NT2/D1 (cell line): ENCODE results near the gene OXGR1.

Source experiments
- SUZ12 ChIP-seq: IDR thresholded peaks from 2 replicates; pipeline ENCODE4 v1.6.1; 2011; ENCODE audit not compliant: insufficient read length, insufficient read depth; ENCODE audit errors: extremely low read depth
- YY1 ChIP-seq: IDR thresholded peaks from 2 replicates; pipeline ENCODE4 v1.6.1; 2011; ENCODE audit not compliant: insufficient read length, insufficient read depth
- ZNF274 ChIP-seq: IDR thresholded peaks from 2 replicates; pipeline ENCODE4 v1.6.1; 2011; ENCODE audit warnings: mild to moderate bottlenecking, low read depth, low read length

GRCh38 chr13:97004096-97004876, 10.0 kb upstream of the OXGR1 start:
- TF ChIP-seq SUZ12 (no peak), ZNF274 (no peak), YY1 (no peak)
